OCI-LY1 (cell line): ENCODE data around the gene CHD5.

Source experiments
- H2AFZ ChIP-seq: fragments of 200-600 bp; sonication (generic), shearing (Covaris generic); 2 replicates; pipeline ENCODE4 v1.6.0; 2014; ENCODE audit warnings: antibody characterized with exemption, mild to moderate bottlenecking, low read length
- H3F3A ChIP-seq: fragments of 200-600 bp; sonication (generic), shearing (Covaris generic); 2 replicates; pipeline ENCODE4 v1.6.0; 2014; ENCODE audit warnings: mild to moderate bottlenecking, antibody characterized with exemption, low read length, moderate library complexity; ENCODE audit not compliant: insufficient read depth
- H3K27ac ChIP-seq: fragments of 200-600 bp; sonication (generic); 2 replicates; pipeline ENCODE4 v1.5.1; 2014; ENCODE audit warnings: low read length, mixed run types, mild to moderate bottlenecking, low read depth; ENCODE audit not compliant: poor library complexity, severe bottlenecking
- H3K27me3 ChIP-seq: fragments of 200-600 bp; sonication (generic); 2 replicates; pipeline ENCODE4 v1.6.0; 2014; ENCODE audit warnings: antibody characterized with exemption, mild to moderate bottlenecking, low read length, moderate library complexity; ENCODE audit not compliant: insufficient read depth
- H3K36me3 ChIP-seq: fragments of 200-600 bp; sonication (generic); 2 replicates; pipeline ENCODE4 v1.6.1; 2014; ENCODE audit warnings: mild to moderate bottlenecking, antibody characterized with exemption, low read length, moderate library complexity, mixed read lengths; ENCODE audit not compliant: insufficient read depth
- H3K4me1 ChIP-seq: fragments of 200-600 bp; sonication (generic); 2 replicates; pipeline ENCODE4 v1.5.1; 2014; ENCODE audit warnings: mild to moderate bottlenecking, low read length, moderate library complexity; ENCODE audit not compliant: insufficient read depth, severe bottlenecking
- H3K4me2 ChIP-seq: fragments of 200-600 bp; sonication (generic), shearing (Covaris generic); 2 replicates; pipeline ENCODE4 v1.6.1; 2014; ENCODE audit warnings: low read length
- H3K4me3 ChIP-seq: fragments of 200-600 bp; sonication (generic); 2 replicates; pipeline ENCODE4 v1.5.1; 2014; ENCODE audit warnings: low read length, low read depth, mild to moderate bottlenecking, mixed read lengths; ENCODE audit not compliant: poor library complexity, severe bottlenecking
- H3K79me2 ChIP-seq: fragments of 200-600 bp; shearing (Covaris generic); 2 replicates; pipeline ENCODE4 v1.6.1; 2016; ENCODE audit warnings: mixed run types, low read length, mixed read lengths; ENCODE audit not compliant: insufficient read depth
- H3K9ac ChIP-seq: fragments of 200-600 bp; sonication (generic), shearing (Covaris generic); 2 replicates; pipeline ENCODE4 v1.6.1; 2014; ENCODE audit warnings: mild to moderate bottlenecking, low read length, mixed read lengths
- H3K9me2 ChIP-seq: fragments of 200-600 bp; sonication (generic), shearing (Covaris generic); 2 replicates; pipeline ENCODE4 v1.6.1; 2014; ENCODE audit warnings: low read depth, mild to moderate bottlenecking, low read length, mixed read lengths
- H3K9me3 ChIP-seq: fragments of 200-600 bp; shearing (Covaris generic); 2 replicates; pipeline ENCODE4 v1.6.1; 2014; ENCODE audit warnings: low read length, mixed read lengths
- H4K20me1 ChIP-seq: fragments of 200-600 bp; sonication (generic), shearing (Covaris generic); 2 replicates; pipeline ENCODE4 v1.6.0; 2016; ENCODE audit warnings: mild to moderate bottlenecking, low read length; ENCODE audit not compliant: insufficient read depth
- EZH2 ChIP-seq: fragments of 200-600 bp; sonication (generic), shearing (Covaris generic); IDR thresholded peaks from 2 replicates; pipeline ENCODE4 v1.8.0; 2017; ENCODE audit warnings: borderline replicate concordance, mixed run types, mild to moderate bottlenecking, antibody characterized with exemption, low read length, moderate library complexity, mixed read lengths
- TF ChIP-seq, protein P1 (sequence below): fragments of 200-600 bp; sonication (generic), shearing (Covaris generic); IDR thresholded peaks from 2 replicates; pipeline ENCODE4 v1.5.1; 2017; ENCODE audit warnings: mild to moderate bottlenecking, antibody characterized with exemption, low read length, moderate library complexity, mixed read lengths

Gene CHD5

GRCh38 chr1:6118415-6118814, 61.7 kb downstream of the CHD5 start:
- no peak for TF ChIP-seq EZH2
- TF ChIP-seq, protein P1, sequence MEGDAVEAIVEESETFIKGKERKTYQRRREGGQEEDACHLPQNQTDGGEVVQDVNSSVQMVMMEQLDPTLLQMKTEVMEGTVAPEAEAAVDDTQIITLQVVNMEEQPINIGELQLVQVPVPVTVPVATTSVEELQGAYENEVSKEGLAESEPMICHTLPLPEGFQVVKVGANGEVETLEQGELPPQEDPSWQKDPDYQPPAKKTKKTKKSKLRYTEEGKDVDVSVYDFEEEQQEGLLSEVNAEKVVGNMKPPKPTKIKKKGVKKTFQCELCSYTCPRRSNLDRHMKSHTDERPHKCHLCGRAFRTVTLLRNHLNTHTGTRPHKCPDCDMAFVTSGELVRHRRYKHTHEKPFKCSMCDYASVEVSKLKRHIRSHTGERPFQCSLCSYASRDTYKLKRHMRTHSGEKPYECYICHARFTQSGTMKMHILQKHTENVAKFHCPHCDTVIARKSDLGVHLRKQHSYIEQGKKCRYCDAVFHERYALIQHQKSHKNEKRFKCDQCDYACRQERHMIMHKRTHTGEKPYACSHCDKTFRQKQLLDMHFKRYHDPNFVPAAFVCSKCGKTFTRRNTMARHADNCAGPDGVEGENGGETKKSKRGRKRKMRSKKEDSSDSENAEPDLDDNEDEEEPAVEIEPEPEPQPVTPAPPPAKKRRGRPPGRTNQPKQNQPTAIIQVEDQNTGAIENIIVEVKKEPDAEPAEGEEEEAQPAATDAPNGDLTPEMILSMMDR, result no peak
- no peaks in the 10 kb centered on the region for H3K79me2 ChIP-seq
- H3K4me3 ChIP-seq, result no peak overlapping the region
- H3K9me2 ChIP-seq, result no peaks in the 10 kb centered on the region
- no peak overlapping the region for H3K9ac ChIP-seq
- no peaks in the 10 kb centered on the region for H3K36me3 ChIP-seq
- H4K20me1 ChIP-seq, result no peaks in the 10 kb centered on the region
- H3K4me2 ChIP-seq, result no peak overlapping the region
- no peaks in the 10 kb centered on the region for H3K27me3 ChIP-seq
- H3K9me3 ChIP-seq, result 0 out of 2 replicates have a peak, but pooled peaks cover 2% of the 10 kb centered on the region
- no peak overlapping the region for H2AFZ ChIP-seq
- no peak overlapping the region for H3K27ac ChIP-seq
- H3K4me1 ChIP-seq, result no peaks in the 10 kb centered on the region
- no peaks in the 10 kb centered on the region for H3F3A ChIP-seq

GRCh38 chr1:6117624-6118023, 62.5 kb downstream of the CHD5 start:
- Histone ChIP-seq H3K4me3 (no peak overlapping the region), H3K9me2 (no peaks in the 10 kb centered on the region), H3K9ac (no peak overlapping the region), H3K27ac (no peak overlapping the region), H3K27me3 (no peaks in the 10 kb centered on the region), H3K9me3 (0 out of 2 replicates have a peak, but pooled peaks cover 2% of the 10 kb centered on the region), H4K20me1 (no peaks in the 10 kb centered on the region), H3K4me1 (no peaks in the 10 kb centered on the region), H3K36me3 (no peaks in the 10 kb centered on the region), H2AFZ (no peak overlapping the region), H3F3A (no peaks in the 10 kb centered on the region), H3K4me2 (no peak overlapping the region), H3K79me2 (no peaks in the 10 kb centered on the region)
- no peak for TF ChIP-seq EZH2
- TF ChIP-seq, protein P1, result no peak

DNA sequence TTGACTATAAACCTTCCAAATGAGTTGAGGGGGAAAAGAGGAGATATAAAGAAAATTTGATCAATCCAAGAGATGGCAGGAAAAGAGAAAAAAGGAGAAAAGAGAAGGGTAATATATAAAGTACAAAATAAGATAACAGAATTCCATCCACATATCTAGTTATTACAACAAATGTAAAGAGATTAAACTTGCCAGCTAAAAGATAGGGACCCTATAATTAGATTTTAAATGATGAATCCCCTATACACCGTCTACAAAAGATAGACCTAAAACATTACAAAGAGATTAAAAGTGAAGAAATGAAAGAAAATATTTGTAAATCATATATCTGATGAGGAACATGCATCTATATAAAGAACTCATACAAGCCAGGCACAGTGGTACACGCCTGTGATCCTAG, 63.1 kb downstream of the CHD5 start:
- H3K79me2 ChIP-seq, result no peaks in the 10 kb centered on the region

More for the DNA sequence above, 63.1 kb downstream of the CHD5 start:
- Histone ChIP-seq H3K9me3 (0 out of 2 replicates have a peak, but pooled peaks cover 2% of the 10 kb centered on the region), H3K4me3 (no peak overlapping the region), H3K4me2 (no peak overlapping the region), H3F3A (no peaks in the 10 kb centered on the region), H3K9me2 (no peaks in the 10 kb centered on the region), H3K27me3 (no peaks in the 10 kb centered on the region), H3K4me1 (no peaks in the 10 kb centered on the region), H3K9ac (no peak overlapping the region), H3K36me3 (no peaks in the 10 kb centered on the region), H4K20me1 (no peaks in the 10 kb centered on the region), H3K27ac (no peak overlapping the region), H2AFZ (no peak overlapping the region)
- no peak for TF ChIP-seq EZH2
- TF ChIP-seq, protein P1, result no peak
